Esophagus squamous epithelium (tissue), 5 donors: ENCODE results near the gene ADAMTS2. TPM values are rescaled to one million over a fixed set of nuclear protein-coding genes. Genes with fewer than 3 reads are reported as not detected.

Source experiments
- DNase-seq: peaks from one replicate; lab custom pipeline; 2025; lab: John Stamatoyannopoulos, UW
- H3K27ac ChIP-seq, 4 donors: fragments of 200-600 bp; sonication (generic); one replicate each; pipeline ENCODE4 v1.5.1; 2016 to 2019; ENCODE audit warnings: mild to moderate bottlenecking in 1 of 4
- H3K27me3 ChIP-seq, 4 donors: fragments of 200-600 bp; sonication (generic); 1 replicate in 3 of 4; 2 replicates in 1 of 4; pipeline versions ENCODE4 v1.5.1 to v1.6.0; 2017 to 2021; ENCODE audit warnings: antibody characterized with exemption in 1 of 4
- H3K36me3 ChIP-seq, 3 donors: fragments of 200-600 bp; sonication (generic); one replicate each; pipeline ENCODE4 v1.5.1; 2016 to 2019
- H3K4me1 ChIP-seq, 3 donors: fragments of 200-600 bp; sonication (generic); one replicate each; pipeline ENCODE4 v1.5.1; 2017 to 2019
- H3K4me3 ChIP-seq, 4 donors: fragments of 200-600 bp; sonication (generic); 1 replicate in 3 of 4; 2 replicates in 1 of 4; pipeline ENCODE4 v1.5.1; 2016 to 2019; ENCODE audit warnings: mild to moderate bottlenecking in 2 of 4, moderate library complexity in 1 of 4
- H3K9me3 ChIP-seq, 3 donors: fragments of 200-600 bp; sonication (generic); one replicate each; pipeline ENCODE4 v1.5.1; 2016 to 2019
- CTCF ChIP-seq, 6 experiments: fragments of 450-650 bp in 4 of 6; fragments of 200-600 bp in 2 of 6; sonication (generic) in 2 of 6; IDR thresholded peaks; one replicate each; pipeline ENCODE4 v1.5.1; 2016 to 2019; ENCODE audit warnings: antibody characterized with exemption in 6 of 6, mild to moderate bottlenecking in 4 of 6, moderate library complexity in 4 of 6
- POLR2A ChIP-seq, 4 donors: fragments of 450-650 bp; IDR thresholded peaks; one replicate each; pipeline ENCODE4 v1.6.1; 2017; ENCODE audit warnings: antibody characterized with exemption in 4 of 4, mild to moderate bottlenecking in 4 of 4, moderate library complexity in 3 of 4
- WGBS, 2 donors: methylation state at CpG; one replicate each; pipeline ENCODE4 v1.1.5; 2018; 5-methylcytosine and 5-hydroxymethylcytosine counted together
- intact Hi-C: fragments of 100-400 bp; cut with DNase I; formaldehyde crosslinking; loops from one replicate; pipeline ENCODE4 v1.15.0; 2022
- total RNA-seq, 4 donors: library from RNA; depleted of rRNA; stranded (reverse); fragments of >200 nt; gene quantifications; one replicate each; pipeline ENCODE4 v1.1.0, GENCODE V29; 2016
- donor health status: DM: yes; HTN: yes; CAD: no.

Gene ADAMTS2
- total RNA-seq, 4 donors from 2014 or later = 1.3 to 10.3 (median 5.2) TPM

GRCh38 chr5:179382486-179382885 is 37.2 kb upstream of the ADAMTS2 start:
- H3K36me3 ChIP-seq = no peaks in the 10 kb centered on the region

GRCh38 chr5:179381691-179382090 is 36.4 kb upstream of the ADAMTS2 start:
- no peak overlapping the region for H3K27ac ChIP-seq
- no peaks in the 10 kb centered on the region for H3K36me3 ChIP-seq
- H3K4me1 ChIP-seq = no peaks in the 10 kb centered on the region
- H3K4me3 ChIP-seq = no peak overlapping the region
- 90 to 92% methylated on average over 10 to 18 of the region's 18 CpGs for WGBS, 2 donors
- no peak for TF ChIP-seq CTCF (IDR thresholded peaks at IDR 0.05)
- no peak for TF ChIP-seq POLR2A (IDR thresholded peaks at IDR 0.05)
- peaks cover 0 to 1% (median 0%) of the 10 kb centered on the region in 4 donors for H3K27me3 ChIP-seq
- no peak for DNase-seq
- H3K9me3 ChIP-seq = no peaks in the 10 kb centered on the region
- intact Hi-C loops = no loop called here

More at GRCh38 chr5:179382486-179382885, 37.2 kb upstream of the ADAMTS2 start:
- 93 to 97% methylated on average over 5 to 8 of the region's 8 CpGs for WGBS, 2 donors
- no peaks in the 10 kb centered on the region for H3K4me1 ChIP-seq
- no peak overlapping the region for H3K4me3 ChIP-seq
- DNase-seq = no peak
- H3K27ac ChIP-seq = no peak overlapping the region
- no peak for TF ChIP-seq CTCF (IDR thresholded peaks at IDR 0.05)
- TF ChIP-seq POLR2A (IDR thresholded peaks at IDR 0.05) = no peak
- intact Hi-C loops = no loop called here
- H3K27me3 ChIP-seq = peaks cover 0 to 9% (median 0%) of the 10 kb centered on the region in 4 donors
- H3K9me3 ChIP-seq = no peaks in the 10 kb centered on the region

GRCh38 chr5:179380211-179381035 is 35.2 kb upstream of the ADAMTS2 start:
- Histone ChIP-seq H3K4me1 (no peaks in the 10 kb centered on the region), H3K27me3 (no peaks in the 10 kb centered on the region), H3K27ac (no peak overlapping the region), H3K36me3 (no peaks in the 10 kb centered on the region), H3K9me3 (no peaks in the 10 kb centered on the region), H3K4me3 (no peak overlapping the region)
- TF ChIP-seq POLR2A (IDR thresholded peaks at IDR 0.05) (no peak), CTCF (IDR thresholded peaks at IDR 0.05) (no peak)
- DNase-seq = no peak
- intact Hi-C loops = no loop called here
- WGBS, 2 donors = 83 to 88% methylated on average over 12 to 17 of the region's 28 CpGs

GRCh38 chr5:179379321-179379890 is 34.1 kb upstream of the ADAMTS2 start:
- DNase-seq = no peak

More at GRCh38 chr5:179379321-179379890, 34.1 kb upstream of the ADAMTS2 start:
- no peak overlapping the region for H3K4me3 ChIP-seq
- intact Hi-C loops = no loop called here
- H3K9me3 ChIP-seq = no peaks in the 10 kb centered on the region
- WGBS, 2 donors = 63 to 98% methylated on average over 3 to 6 of the region's 9 CpGs
- H3K27ac ChIP-seq = no peak overlapping the region
- TF ChIP-seq POLR2A (IDR thresholded peaks at IDR 0.05) (no peak), CTCF (IDR thresholded peaks at IDR 0.05) (no peak)
- no peaks in the 10 kb centered on the region for H3K4me1 ChIP-seq
- no peaks in the 10 kb centered on the region for H3K27me3 ChIP-seq
- no peaks in the 10 kb centered on the region for H3K36me3 ChIP-seq
